ENCODE measurements around the gene DMD.

The DMD gene

DNA sequence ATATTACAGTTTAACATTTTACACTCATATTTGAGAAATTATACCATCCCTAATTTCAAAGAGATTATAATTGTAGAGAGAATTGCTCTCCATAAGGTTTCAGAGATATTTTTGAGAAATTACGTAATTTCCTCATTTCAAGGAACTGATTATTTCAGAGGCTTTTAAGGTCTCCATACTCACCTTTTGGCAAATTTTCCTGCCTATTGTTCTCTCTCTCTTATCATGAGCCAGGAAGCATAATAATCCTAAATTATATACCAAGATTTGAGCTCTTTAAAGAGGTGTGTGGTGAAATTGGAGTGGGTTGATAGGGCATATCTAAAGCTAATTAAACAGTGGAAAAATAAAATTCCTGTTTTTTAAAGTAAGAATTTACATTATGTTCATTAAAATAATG is 1890.6 kb downstream of the DMD start:
- in situ Hi-C loops (cut with HindIII; ENCODE audit: low sequenced_read_pairs): no loop called here

DNA sequence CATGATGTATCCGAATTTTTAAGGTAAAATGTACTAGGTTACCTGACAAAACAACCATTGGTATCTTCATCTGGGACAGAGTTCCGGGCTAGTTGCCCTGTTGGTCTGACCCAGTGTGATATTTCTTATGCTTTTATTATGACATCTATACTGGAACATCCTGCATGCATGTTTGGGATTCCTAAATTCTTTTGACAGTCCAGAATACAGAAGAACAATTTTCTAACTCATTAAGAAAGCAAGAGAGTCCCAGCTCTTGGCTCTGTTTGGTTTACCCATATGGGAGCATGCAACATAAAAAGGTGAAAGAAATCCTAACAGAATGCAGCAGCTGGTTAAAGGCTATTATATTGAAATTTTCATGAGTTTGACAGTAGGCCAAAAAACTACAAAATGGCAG is 1891.8 kb downstream of the DMD start:
- in situ Hi-C loops (cut with HindIII; ENCODE audit: low sequenced_read_pairs): no loop called here

DNA sequence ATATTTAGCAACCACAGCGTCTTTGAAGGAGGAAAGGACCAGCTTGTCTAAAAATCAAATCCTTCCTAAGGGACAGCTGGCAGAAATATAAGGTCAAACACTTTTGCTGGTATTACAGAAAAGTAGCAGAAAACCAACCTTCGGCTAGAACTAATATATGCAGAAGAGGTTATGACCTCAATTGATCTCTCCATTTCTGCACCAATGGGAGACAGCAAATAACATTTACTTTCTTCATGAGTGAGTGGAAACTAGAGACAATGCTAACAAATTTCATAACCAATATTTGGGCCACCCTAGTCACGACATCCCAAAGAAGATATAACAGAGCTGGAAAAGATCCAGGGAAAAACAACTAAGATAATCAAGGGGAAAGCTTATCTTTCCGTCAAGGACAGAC is 1892.5 kb downstream of the DMD start:
- in situ Hi-C loops (cut with HindIII; ENCODE audit: low sequenced_read_pairs): no loop called here

DNA sequence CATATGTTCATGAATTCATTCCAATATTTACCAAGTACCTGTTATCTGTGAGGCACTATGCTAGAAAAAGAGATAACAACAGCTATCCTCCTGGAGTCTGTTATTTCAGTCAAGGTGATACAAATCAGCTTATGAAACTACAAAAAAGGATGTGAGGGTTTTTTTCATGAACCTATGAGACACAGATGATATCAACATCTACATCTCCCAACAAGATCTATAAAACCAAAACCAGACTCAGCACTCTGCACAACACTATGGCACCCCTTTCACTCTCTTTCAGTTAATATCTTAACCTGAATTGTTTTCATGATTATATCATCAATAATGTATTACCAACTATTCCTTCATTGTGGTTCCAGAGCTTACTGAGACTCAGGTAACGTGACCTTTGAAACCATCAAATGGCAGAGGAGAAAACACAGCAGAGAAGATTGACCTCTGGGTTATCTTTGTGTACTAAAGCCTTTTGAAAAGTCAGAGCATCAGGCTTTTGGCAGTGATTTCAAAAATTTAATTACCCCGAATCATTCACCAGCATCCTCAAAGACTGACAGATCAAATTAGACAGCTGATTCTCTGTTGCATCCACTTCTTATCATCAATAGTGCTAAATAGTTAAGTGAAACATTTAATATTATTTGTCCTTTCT is 1894.9 kb downstream of the DMD start:
- in situ Hi-C loops (cut with HindIII; ENCODE audit: low sequenced_read_pairs): no loop called here

DNA sequence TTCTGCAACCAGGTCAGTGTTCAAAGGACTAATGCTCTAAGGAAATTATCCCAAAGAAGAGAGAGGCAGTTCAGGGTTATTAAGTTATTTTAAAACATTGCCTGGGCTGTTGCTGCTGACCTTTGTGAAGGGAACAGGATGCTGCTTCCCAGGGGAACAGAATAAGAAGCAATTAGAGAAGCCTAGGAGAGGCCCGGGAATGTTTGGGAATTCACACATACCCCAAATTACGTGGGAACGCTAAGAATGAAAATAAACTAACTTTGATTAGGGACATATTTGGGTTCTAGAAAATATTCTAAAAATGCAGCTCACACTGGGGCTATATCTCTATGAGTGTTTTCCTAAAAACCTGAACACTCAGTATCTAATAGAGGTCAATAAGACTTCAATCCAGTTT is 1896.4 kb downstream of the DMD start:
- in situ Hi-C loops (cut with HindIII; ENCODE audit: low sequenced_read_pairs): no loop called here

DNA sequence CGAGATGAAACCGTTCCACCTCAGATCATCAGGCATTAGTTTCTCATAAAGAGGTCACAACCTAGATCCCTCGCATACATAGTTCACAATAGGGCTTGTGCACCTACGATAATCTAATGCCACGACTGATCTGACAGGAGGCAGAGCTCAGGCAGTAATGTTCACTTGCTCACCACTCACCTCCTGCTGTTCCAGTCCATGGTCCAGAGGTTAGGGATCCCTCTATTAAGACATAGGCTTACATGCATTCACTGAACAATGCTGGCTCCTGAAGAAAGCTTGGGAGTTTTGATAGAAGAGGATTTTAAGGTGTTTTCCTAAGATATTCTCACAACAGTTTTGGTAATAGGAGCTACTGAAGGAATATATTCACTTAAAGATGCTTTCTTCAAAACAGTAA is 1903.4 kb downstream of the DMD start:
- in situ Hi-C loops (cut with HindIII; ENCODE audit: low sequenced_read_pairs): no loop called here

DNA sequence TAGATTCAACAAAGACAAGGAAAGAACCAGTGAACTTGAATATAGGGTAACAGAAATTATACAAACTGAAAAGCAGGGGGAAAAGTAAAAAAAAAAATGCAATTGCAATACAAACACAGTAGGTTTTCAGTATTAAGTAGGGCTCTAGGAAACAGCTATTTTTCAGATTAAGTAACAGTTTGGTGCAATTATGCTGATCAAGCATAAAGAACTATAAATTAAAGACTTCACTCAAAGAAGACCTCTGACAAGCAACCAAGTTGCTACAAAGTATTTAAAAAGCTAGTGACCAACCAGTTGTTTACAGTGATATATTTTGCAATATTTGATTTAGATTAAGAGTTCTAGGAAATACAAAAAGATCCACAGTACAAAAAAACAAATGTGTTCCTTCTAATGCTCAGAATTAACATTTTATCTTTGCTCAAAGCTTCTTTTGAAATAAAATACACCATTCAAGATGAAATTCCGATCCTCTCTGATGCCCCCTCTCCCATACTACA is 1908.7 kb downstream of the DMD start:
- in situ Hi-C loops (cut with HindIII; ENCODE audit: low sequenced_read_pairs): no loop called here

DNA sequence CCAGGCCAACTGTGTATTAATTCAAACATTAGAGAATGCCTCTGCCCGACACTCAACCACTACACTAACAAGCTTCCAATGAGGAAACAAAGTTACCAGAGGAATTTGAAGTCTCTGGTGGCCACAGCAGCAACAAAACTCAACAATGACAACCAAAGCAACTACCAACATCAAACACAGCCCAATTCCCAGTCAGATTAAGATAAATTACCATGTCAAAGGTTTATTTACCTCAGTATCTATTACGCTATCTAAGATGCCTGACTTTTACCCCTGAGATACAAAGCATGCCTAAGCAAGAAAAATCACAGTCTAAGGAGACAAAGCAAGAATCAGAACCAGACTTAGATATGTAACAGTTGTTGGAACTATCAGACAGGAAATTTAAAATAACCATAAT is 1909.4 kb downstream of the DMD start:
- in situ Hi-C loops (cut with HindIII; ENCODE audit: low sequenced_read_pairs): no loop called here

DNA sequence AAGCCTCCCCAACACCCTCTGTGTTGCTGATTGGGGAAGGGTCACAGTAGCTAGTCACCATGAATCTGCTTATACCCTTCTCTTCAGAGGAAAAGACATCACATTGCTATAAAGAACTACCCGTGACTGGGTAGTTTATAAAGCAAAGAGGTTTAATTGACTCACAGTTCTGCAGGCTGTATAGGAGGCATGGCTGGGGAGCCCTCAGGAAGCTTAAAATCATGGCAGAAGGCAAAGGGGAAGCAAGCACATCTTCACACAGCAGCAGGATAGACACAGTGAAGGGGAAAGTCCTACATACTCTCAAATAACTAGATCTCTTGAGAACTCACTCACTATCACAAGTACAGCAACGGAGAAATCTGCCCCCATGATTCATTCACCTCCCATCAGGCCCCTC is 1910.1 kb downstream of the DMD start:
- in situ Hi-C loops (cut with HindIII; ENCODE audit: low sequenced_read_pairs): no loop called here

DNA sequence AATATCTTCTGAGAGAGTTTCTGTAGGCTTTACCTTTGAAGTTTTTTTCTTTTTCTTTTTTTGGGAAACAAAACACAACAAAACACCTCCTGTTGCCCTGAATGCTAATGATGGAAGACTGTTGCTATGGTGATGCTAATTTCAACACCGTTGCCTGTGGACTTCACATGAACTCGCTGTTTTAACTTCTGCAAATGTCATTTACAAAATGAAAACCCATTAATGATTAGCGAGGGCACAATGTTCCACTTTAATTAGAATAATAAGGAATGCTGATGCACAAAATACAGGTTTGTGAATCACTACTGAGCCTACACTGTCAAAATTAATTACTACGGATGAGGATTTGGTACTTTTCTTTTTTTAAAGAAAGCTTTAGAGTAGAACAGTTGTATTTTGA is 1912.4 kb downstream of the DMD start:
- in situ Hi-C loops (cut with HindIII; ENCODE audit: low sequenced_read_pairs): no loop called here

DNA sequence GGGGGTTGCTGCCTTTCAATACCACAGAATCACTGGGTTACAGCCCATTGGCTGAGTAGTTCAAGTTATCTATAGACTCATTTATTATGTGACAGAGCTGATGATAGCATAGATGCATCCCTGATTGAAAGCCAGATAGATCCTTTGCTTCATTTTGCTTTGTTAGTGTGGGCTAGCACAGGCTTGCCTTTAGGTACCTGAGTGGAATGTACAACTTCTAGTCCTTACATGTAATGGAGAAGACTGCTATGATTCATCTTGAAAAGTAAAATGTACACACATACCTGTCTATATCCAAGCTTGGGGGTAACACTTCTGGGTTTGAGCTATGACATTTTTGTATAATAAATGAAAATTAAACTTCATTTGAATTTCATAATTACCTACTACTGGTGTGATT is 1913.5 kb downstream of the DMD start:
- in situ Hi-C loops (cut with HindIII; ENCODE audit: low sequenced_read_pairs): no loop called here

DNA sequence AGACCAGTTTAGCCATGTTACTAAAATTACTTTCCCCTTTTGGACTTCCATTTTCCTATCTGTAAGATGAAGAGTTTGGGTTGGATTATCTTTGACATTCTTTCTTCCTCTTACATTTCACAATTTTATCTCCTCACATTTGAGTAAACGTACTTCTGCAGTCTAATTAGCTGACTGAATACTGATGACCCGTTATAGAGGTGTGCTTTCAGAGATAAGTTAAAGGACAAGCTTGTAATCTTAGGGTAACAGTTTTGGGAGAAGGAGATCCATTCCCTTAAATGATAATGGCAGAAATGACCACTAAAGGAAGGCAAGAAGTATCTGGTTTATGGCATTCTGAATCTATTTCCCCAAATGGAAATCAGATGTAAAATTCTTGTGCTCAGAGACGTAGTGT is 1916.9 kb downstream of the DMD start:
- in situ Hi-C loops (cut with HindIII; ENCODE audit: low sequenced_read_pairs): no loop called here

DNA sequence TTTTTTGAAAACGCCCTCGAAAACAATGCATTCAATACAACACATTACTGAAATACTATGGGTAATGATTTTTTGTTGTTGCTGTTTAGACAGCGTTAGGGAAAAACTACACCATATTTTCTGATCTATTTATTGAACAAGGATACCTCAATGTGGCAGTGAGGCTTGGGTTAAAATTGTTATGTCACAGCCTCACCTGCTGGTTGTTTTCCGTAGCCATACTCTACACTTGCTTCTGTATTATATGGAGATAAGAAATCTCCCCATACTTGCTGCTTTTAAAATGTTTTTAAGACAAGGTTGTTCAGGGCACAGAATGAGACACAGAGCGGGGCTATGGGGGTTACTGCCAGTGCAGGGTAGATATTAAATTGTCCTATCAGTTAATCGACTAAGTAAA is 1917.9 kb downstream of the DMD start:
- in situ Hi-C loops (cut with HindIII; ENCODE audit: low sequenced_read_pairs): no loop called here

DNA sequence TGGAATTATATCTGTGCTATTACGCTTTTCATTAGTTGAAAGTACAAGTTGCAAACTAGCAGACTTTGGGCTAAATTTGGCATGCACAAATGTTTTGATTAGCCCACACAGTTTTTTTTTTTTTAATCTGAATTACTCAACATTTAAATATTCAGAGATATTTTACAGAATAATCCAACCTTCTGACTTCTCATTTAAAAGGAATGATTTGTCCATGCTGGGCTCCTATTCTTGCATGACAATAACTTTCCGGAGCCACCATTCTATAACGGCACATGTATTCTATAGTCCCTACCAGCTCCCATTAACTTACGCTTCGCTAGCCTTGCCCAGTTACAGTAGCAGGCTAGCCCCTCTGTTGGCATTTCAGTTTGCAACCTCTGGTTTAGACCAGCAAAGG is 1920.2 kb downstream of the DMD start:
- in situ Hi-C loops (cut with HindIII; ENCODE audit: low sequenced_read_pairs): no loop called here

DNA sequence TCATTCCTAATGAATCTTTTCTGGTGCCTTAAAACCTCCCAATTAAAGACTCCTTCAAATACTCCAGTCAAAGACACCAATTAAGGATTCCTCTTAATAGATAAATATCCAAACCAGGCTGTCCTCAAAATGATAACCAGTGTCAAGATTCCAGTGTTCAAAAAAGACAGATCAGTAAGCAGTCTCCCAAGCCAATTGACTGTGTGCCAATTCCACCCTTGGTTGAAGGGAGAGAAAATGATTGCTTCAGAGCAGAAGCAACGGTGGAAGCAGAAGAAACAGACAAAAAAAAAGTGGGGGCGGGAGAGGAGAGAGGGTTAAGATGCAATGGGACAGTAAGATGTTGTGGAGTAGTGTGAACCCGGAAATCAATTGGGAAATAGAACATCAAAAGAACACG is 1923.5 kb downstream of the DMD start:
- in situ Hi-C loops (cut with HindIII; ENCODE audit: low sequenced_read_pairs): no loop called here

DNA sequence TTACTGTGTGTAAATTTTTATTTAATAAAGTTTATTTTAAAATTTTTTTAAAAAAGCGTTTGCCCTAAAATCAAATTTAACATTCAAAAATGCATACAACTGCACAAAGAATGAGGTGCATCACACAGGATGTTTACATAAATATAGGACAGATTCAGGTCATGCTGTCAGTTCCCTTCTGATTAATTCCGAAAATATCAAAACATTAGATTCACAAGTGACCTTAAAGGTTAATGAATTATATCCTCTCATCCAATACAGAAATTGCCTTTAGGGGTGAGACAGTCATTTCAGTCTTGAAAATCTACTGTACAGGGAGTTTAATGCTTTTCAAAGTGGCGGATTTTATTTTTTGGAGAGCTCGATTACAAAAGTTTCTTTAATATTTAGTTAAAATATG is 1930.8 kb downstream of the DMD start:
- in situ Hi-C loops (cut with HindIII; ENCODE audit: low sequenced_read_pairs): no loop called here

DNA sequence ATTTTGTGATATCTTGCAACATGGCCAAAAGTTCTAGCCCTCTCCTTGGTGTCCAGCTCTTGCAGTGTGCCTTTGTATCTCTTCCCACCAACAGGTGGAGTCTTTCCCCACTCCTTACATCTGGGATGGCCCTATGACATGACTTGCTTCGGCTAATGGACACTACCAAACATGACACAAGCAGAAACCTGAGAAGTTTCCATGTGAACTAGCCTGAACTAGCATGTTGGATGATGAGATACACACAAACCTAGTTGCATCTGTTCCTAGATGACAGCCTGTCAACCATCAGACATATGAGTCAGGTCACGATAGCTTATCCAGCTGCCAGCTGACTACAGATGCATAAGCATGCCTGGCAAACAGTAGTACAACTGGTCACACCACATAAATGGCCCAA is 1932.0 kb downstream of the DMD start:
- in situ Hi-C loops (cut with HindIII; ENCODE audit: low sequenced_read_pairs): no loop called here

DNA sequence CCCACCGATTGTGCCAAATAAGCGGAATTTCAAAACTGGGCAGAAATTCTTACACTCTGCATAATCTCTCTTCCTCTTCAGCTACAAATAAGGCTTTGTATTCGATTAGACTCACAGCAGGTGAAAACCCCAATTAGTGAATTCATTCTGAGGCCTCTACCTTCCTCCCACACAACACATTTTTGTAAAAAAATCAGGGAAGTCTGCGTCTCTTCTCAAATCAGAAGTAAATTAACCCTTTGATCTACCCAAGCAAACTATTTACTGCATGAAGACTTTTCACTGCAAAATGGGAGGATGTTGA is 1938.9 kb downstream of the DMD start:
- in situ Hi-C loops (cut with HindIII; ENCODE audit: low sequenced_read_pairs): no loop called here

DNA sequence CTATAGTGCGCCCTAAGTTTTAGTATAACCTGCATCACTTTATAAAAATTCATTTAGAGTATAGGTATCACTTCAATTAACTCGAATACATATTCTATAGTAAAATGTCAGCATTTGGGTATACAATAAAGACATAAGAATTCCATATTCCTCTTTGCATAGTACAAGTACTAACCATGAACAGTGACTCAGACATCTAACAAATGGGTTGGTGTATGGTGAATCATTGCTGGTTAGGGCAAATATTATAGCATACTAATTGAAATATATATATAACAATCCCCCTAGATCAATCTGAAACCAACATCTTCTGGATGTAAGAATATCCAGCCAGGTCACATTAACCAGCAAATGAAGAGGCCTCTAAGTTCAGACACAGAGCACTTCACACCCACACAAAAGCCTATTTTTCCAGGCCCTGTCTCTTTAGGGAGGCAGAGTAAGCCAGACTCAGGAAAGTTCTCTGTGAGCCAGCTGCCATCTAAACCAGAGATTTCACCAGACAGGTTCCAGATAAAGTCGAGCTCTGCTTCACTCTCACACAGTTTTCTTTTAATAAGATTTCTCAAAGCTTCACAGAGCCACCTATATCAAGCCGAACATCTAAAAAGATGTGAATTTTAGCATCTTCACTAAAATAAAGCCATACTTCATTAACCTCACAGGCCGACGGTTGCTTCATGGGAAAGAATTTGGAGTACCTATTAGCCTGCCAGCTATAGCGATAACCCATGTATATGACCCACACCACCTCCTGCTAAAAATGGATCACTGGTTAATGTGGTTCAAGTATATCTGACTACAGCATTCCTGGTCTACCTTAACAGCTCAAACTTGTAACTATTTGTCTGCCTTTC is 1939.5 kb downstream of the DMD start:
- in situ Hi-C loops (cut with HindIII; ENCODE audit: low sequenced_read_pairs): no loop called here

DNA sequence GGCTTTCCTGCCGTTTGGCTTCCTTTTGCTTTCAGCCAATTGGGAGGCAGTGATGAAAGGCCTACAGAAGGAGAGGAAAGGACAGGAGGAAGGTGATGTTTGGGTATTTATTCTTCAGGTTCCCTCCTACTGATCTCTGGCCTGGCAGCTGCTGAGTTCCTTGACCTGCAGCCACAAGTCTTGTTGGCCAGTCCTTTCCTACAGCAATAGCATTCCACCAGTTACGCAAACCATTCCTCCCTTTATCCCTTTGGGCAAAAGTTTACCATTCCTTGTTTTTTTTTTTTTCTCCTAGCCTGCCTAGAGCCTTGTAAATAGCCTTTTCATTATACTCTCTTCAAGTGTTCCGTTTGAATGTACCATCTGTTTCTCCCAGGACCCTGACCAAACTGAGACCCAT is 1941.4 kb downstream of the DMD start:
- in situ Hi-C loops (cut with HindIII; ENCODE audit: low sequenced_read_pairs): no loop called here

DNA sequence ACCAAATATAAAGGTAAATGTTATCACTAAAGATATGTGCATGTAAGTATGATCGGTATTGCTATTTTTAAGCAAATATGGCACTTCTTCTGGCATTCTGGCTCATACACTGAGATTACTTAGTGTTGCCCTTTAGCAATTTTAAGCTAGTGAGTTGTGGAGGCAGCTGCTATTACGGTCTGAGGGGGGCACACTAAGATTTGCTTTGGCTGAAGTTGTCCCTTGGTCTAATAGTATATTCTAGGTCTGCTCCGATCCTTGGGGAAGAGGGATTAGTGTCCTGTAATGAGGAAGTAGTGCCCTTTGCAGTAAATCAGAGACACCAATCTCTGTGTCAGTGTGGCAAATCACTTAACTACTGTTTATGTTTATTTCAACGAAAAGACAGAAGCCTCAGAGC is 1943.0 kb downstream of the DMD start:
- in situ Hi-C loops (cut with HindIII; ENCODE audit: low sequenced_read_pairs): no loop called here

DNA sequence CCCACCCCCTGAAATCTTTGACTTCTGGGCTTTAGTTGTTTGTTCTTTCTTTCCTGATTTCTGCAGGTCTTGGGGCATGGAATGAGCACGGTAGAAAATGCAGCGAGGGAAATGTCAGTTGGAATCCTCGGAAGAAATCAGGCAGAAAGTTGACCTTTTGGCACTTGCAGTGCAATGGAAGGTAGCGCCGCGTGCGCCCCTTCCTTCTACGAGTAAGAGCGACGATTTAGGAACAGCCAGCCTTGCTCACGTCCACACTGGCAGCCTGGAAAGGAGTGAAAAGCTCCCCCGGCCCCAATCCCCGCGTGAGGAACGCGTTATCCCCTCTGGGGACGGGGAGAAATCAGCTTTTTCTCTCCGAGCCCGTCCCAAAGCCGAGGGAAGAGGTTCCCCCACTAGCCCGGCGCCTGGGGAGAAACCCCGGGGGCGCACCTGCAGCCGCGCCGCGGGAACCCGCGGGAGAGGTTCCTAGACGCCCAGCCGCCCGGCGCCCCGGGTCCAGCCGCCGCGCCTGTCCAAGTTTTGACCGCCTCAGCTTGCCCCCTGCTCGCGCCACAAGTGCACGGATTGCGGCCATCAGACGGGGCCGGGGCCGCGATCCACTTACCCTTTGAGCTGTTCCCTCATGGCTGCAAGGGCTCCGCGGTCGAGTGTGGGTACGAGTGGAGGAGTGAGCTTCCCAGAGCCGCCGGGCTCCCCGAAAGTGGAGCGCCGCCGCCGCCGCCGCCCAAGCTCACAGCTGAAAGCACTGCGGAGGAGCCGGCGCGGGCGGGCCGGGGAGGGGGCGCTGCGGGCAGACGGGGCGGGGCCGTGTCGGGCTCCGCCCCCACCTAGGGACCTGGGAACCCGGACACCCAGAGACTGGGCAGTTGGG is 1944.9 kb downstream of the DMD start:
- in situ Hi-C loops (cut with HindIII; ENCODE audit: low sequenced_read_pairs): no loop called here

All from endothelial cell of hepatic sinusoid (primary cell).